Measurements from ENCODE around the gene UBE4B.

DNA sequence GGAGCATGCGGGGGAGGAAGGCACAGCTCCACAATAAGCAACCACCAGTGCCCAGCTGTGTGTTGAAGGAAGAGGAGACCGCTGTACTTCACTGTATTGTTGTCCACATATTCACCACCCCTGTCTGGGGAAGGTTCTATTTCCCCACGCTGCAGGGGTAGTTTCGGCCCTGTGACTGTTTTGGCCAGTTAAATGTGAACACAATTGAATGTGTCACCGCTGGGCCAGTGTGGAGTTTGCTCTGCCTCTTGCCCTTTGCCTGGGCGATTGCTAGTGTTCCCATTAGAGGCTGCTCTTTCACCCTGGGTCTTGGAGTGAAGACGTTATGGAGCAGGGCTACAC lies 32.6 kb downstream of the UBE4B start:
- TF ChIP-seq, protein P1, sequence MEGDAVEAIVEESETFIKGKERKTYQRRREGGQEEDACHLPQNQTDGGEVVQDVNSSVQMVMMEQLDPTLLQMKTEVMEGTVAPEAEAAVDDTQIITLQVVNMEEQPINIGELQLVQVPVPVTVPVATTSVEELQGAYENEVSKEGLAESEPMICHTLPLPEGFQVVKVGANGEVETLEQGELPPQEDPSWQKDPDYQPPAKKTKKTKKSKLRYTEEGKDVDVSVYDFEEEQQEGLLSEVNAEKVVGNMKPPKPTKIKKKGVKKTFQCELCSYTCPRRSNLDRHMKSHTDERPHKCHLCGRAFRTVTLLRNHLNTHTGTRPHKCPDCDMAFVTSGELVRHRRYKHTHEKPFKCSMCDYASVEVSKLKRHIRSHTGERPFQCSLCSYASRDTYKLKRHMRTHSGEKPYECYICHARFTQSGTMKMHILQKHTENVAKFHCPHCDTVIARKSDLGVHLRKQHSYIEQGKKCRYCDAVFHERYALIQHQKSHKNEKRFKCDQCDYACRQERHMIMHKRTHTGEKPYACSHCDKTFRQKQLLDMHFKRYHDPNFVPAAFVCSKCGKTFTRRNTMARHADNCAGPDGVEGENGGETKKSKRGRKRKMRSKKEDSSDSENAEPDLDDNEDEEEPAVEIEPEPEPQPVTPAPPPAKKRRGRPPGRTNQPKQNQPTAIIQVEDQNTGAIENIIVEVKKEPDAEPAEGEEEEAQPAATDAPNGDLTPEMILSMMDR (IDR thresholded peaks at IDR 0.05): no peak
- no peak for TF ChIP-seq GATA3 (IDR thresholded peaks at IDR 0.05; ENCODE audit: borderline replicate concordance)
